ENCODE data around the gene SP140L. TPM values are rescaled to one million over a fixed set of nuclear protein-coding genes. Genes with fewer than 3 reads are reported as not detected.

Gene SP140L
- total RNA-seq, 1 donor from 2014 or later = 4.3 TPM

DNA sequence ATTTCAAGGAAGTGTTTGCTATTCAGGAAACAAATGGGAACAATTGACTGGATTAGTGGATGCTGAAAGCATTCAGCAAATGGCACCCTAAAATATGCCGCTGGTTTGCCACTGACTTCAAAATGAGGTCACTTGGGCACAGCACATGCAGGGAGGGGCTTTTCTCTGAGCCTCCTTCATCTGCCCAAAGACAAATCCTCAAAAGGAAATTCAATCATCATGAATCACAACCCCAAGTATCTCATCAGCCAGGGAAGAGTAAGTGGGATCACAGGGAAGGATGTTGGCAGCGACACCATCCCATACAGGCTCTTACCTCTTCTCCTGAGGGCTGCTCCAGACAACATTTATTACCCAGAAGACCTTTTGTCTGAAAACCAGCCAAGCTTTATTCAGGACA, 14.4 kb upstream of the SP140L start:
- TF ChIP-seq, protein P1, sequence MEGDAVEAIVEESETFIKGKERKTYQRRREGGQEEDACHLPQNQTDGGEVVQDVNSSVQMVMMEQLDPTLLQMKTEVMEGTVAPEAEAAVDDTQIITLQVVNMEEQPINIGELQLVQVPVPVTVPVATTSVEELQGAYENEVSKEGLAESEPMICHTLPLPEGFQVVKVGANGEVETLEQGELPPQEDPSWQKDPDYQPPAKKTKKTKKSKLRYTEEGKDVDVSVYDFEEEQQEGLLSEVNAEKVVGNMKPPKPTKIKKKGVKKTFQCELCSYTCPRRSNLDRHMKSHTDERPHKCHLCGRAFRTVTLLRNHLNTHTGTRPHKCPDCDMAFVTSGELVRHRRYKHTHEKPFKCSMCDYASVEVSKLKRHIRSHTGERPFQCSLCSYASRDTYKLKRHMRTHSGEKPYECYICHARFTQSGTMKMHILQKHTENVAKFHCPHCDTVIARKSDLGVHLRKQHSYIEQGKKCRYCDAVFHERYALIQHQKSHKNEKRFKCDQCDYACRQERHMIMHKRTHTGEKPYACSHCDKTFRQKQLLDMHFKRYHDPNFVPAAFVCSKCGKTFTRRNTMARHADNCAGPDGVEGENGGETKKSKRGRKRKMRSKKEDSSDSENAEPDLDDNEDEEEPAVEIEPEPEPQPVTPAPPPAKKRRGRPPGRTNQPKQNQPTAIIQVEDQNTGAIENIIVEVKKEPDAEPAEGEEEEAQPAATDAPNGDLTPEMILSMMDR (IDR thresholded peaks at IDR 0.05; ENCODE audit: borderline replicate concordance) = no peak
- no peak overlapping the region for H3K4me3 ChIP-seq
- H3K9me3 ChIP-seq (replicated peaks) = no peaks in the 10 kb centered on the region
- intact Hi-C loops (cut with micrococcal nuclease) = no loop called here
- H3K27ac ChIP-seq (replicated peaks) = no peak overlapping the region
- no peaks in the 10 kb centered on the region for H3K36me3 ChIP-seq
- DNase-seq = no peak
- no peaks in the 10 kb centered on the region for H3K4me1 ChIP-seq
- H3K27me3 ChIP-seq (ENCODE audit: low read depth) = no peaks in the 10 kb centered on the region

DNA sequence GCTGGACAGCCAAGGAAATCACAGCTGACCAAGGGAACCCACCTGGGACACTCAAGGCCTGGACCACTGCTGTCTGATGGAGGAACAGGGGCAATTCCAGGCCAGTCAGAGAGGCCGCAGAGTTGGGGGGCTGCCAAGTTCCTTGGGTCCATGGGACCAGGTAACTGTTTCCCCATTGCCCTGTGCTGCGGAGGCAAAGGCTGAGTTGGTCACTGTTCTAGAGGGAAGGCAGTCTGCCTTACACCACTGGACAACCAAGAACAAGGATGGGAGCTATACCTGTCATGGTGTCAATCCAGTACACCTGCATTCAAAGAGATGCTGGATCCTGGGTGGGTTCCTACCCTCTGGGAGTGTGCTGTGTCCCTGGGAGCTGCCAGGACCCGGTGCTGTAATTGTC, 9.6 kb upstream of the SP140L start:
- Histone ChIP-seq H3K4me3 (no peak overlapping the region), H3K36me3 (no peaks in the 10 kb centered on the region), H3K9me3 (replicated peaks) (peaks cover 9% of the 10 kb centered on the region), H3K4me1 (peaks cover 12% of the 10 kb centered on the region), H3K27ac (replicated peaks) (no peak overlapping the region), H3K27me3 (ENCODE audit: low read depth) (no peaks in the 10 kb centered on the region)
- DNase-seq = no peak
- TF ChIP-seq, protein P1 (IDR thresholded peaks at IDR 0.05; ENCODE audit: borderline replicate concordance) = no peak
- intact Hi-C loops (cut with micrococcal nuclease) = no loop called here

DNA sequence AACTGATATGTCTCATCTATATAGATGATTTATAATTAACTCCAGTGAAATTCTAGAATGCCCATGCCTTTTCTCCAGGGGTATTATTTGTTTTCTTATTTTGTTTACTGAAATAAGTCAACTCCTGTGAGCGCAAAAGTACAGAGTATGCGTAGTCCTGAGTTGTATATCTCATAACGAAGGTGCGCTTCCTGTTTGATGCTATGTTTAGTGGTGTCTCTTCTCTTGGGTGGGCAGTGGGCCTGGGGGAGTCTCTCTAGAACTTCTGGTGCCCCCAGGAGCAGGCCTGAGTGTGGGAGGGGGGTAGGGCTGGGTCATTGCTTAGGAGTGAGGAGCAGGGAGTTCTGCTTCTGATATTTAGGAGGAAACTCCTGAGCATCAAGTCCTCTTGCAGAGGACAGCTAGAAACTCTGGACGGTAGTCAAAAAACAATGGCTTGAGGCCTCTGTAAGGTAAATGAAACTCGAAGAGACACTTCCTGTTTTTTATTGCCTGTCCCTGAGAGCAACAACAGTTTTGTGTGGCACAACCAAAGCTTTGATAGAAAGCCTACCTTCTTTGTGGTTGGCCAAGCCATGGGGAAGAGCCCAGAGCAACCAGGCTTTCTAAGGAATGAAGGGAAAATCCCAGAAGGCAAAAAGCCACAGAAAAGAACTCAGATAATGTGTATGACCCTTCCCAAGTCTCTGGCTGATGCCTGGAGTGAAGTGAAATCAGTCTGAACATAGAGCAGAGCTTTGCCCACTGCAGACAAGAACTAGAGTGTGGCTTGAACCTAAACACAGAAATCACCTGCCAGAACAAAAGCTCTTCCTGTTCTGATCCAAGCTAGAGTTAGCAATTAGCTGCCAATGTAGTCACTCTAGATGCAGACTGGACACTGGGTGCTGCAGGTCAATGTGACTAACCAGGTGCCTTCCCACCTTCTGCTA, 8.5 kb upstream of the SP140L start:
- H3K27me3 ChIP-seq (ENCODE audit: low read depth) = no peaks in the 10 kb centered on the region
- TF ChIP-seq, protein P1 (IDR thresholded peaks at IDR 0.05; ENCODE audit: borderline replicate concordance) = no peak
- DNase-seq = no peak
- no peak overlapping the region for H3K4me3 ChIP-seq
- intact Hi-C loops (cut with micrococcal nuclease) = no loop called here
- H3K9me3 ChIP-seq (replicated peaks) = peaks cover 20% of the 10 kb centered on the region
- peak overlapping the region; percentile 69 for H3K27ac ChIP-seq (replicated peaks)
- no peaks in the 10 kb centered on the region for H3K36me3 ChIP-seq
- H3K4me1 ChIP-seq = peaks cover 12% of the 10 kb centered on the region

DNA sequence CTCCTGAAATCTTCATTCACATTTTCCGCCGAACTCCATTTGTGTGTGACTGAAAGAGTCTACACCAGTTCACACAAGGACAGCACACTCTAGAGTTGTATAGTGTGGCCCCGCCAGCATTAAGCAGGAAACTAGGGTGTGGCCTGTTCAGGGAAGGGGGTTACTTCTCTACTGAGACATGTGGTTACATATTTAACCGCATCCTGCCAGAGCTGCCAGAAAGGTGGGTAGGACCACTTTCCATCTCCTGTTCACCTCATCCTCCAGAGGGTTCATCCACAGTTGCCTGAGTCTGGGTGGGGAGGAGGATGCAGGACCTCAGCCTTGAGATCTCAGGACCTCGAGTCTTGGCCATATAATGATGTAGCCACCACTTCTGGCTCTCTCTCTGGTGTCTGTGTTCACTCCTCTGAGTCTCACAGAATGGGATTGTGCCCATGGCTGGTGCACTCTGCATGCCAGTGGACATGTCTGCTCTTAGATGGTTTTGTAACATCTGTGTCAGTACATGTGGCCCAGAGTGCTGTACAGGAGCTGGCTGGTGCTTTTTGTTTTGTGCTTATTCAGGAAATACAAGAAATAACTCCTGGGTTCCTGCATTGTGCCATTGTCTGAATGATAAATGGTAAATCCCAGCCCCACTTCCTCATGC, 7.7 kb upstream of the SP140L start:
- no peak for DNase-seq
- intact Hi-C loops (cut with micrococcal nuclease) = no loop called here
- Histone ChIP-seq H3K4me1 (peaks cover 12% of the 10 kb centered on the region), H3K4me3 (no peak overlapping the region), H3K9me3 (replicated peaks) (peaks cover 22% of the 10 kb centered on the region), H3K27me3 (ENCODE audit: low read depth) (no peaks in the 10 kb centered on the region), H3K27ac (replicated peaks) (peak overlapping the region; percentile 69), H3K36me3 (no peaks in the 10 kb centered on the region)
- TF ChIP-seq, protein P1 (IDR thresholded peaks at IDR 0.05; ENCODE audit: borderline replicate concordance) = no peak

DNA sequence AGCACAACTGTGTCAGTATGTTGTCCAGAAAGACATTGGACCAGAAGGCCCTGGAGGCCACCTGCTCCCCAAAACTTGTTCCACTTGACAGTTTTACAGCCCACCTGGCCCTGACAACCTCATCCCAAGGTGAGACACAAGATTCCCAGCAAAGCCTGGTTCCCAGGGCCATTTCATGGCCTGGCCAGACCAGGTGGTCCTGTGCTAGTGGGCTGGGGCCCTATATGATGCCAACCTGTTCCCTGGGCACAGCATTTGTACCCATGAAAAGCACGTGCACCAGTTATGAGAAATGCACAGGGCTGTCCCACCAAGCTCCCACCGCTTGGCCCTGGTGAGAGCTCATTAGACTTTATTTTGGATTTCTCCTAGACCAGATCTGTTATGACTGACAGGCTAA, 6.0 kb upstream of the SP140L start:
- Histone ChIP-seq H3K9me3 (replicated peaks) (peaks cover 22% of the 10 kb centered on the region), H3K36me3 (no peaks in the 10 kb centered on the region), H3K4me1 (peaks cover 14% of the 10 kb centered on the region), H3K27ac (replicated peaks) (no peak overlapping the region), H3K4me3 (no peak overlapping the region), H3K27me3 (ENCODE audit: low read depth) (no peaks in the 10 kb centered on the region)
- TF ChIP-seq, protein P1 (IDR thresholded peaks at IDR 0.05; ENCODE audit: borderline replicate concordance) = no peak
- DNase-seq = no peak
- intact Hi-C loops (cut with micrococcal nuclease) = no loop called here

All from left ventricle myocardium inferior (tissue), 1 donor.